HG03521 (cell line): ENCODE measurements around the gene TMED8.
"Not testable (repeated sequence)": the region's sequence is repeated elsewhere in the genome, so short reads cannot be mapped to it uniquely, and the experiment has no call there.

ENCODE experiments used
- ATAC-seq: cut with Tn5 transposase; IDR thresholded peaks from one replicate; pipeline ENCODE4 v1.9.1; 2021; ENCODE audit warnings: mild to moderate bottlenecking, moderate library complexity; ENCODE audit not compliant: unreplicated experiment

TMED8 gene

DNA sequence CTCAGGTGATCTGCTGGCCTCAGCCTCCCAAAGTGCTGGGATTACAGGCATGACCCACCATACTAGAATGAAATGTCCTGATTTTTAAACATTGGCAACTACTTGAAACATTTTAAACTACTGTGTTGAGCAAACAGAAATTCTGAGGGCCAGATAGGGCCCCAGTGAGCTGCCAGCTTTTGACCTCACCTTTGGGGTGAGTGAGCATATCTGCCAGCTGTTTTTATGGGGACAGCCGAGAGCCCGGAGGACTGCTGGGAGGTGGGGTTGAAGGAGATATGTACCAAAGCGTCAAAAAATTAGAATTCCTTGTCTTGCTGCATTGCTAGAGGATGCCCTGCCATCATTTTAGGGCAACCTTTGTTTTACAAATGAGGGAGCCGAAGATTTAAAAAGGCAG lies 53.3 kb downstream of the TMED8 start:
- ATAC-seq, result no peak

DNA sequence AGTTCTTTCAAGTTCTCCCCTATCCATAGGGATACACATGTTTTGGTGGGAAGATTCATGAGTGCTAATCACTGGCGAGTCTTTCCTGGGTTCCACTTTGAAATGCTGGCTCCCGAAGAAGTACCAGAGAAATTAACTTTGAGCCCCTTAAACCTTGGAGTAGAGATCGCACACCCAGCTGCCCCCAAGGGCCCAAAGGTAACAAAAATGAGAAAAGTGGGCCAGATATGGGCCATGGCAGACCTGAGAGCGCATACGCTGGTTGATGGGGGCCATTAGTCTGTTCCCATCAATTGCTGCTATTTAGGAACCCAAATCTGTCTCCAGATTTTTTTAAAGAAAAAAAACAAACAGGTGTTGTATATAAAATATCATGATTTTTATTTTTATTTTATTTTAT lies 53.9 kb downstream of the TMED8 start:
- ATAC-seq, result no peak

DNA sequence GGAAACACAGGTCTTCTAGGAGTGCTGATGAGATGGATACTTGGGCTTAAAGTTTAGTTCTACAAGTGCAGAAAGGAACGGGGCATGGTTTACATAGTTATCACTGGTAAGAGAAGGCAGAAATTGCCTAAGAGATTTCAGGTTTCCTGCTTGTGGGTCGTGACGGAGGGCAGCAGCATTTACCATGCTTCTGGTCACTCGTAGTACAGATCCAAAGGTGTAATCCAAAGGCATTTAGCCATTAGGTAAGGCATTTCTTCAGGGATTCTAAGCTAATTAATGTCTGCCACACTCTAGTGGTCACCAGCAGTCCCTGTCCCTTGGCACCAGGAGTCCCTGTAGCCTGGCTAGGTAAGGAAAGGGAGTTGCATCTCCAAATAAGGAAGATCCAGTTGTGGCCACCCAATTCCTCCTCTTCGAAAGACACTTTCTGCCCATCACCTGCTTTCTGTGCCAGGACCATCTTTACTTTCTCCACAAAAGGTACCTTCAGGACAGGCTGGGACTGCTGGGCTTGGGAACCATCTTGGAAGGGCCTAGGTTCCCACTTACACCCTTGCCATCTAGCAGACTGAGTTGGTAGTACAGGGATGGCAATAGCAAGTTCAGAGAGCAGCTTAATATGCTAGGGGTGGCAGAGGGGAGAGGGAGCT lies 54.5 kb downstream of the TMED8 start:
- no peak for ATAC-seq

DNA sequence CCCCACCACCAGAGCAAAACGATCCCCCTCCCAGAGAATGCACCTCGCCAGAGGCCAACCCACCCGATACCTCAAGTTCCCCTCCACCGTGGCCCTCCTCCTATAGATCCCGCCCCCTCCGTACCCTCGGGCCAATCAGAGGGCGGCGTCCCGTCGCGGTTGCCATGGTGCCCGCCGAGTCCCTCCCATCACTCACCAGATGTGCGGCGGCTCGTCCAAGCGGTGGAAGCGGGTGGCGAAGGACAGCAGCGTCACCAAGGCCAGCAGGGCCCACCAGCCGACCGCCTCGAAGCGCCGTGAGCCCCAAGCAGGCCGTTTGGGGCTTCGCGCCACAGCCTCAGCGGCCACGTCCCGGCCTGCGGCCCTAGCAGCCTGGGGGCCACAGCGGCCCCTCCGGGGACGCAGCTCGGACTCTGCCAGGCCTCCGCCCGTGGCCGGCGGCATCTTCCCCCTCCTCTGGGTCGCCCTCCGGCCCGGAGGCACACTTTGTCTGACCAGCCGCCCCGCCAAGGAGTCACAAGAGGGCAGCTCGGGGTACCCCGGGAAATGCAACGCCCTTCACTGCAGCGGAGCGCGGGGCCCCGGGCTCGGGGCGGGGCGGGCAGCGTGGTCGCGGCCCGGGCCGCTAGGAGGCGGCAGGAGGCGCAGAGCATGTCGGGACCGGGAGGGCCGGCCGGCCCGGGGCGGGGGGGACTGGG lies 56.5 kb downstream of the TMED8 start, which contains the start of gene POMT2:
Gene POMT2 (minus strand): TSS at position 646 of the 698 bp plus-strand sequence. CDS start 202 bp downstream, at position 444.
- peak; percentile 56 for ATAC-seq

DNA sequence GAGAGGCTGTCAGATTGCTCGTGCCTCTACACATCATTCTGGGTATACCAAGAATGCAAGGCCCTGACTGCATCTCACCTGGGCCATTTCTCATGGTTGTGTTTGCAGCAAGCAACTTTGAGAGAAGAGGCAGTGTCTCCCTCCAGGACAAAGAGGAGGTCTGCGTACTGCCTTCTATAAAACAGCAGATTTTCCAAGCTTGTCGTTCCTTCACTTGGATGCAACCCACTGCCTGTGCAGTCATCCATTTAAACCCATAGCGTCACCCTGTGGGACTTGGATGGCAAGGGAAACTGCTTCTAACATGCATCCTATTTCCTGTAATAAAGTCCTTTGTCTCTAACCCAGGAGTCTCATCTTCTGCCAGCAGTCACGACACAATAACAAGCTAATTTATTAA lies 57.5 kb downstream of the TMED8 start:
- no peak for ATAC-seq

DNA sequence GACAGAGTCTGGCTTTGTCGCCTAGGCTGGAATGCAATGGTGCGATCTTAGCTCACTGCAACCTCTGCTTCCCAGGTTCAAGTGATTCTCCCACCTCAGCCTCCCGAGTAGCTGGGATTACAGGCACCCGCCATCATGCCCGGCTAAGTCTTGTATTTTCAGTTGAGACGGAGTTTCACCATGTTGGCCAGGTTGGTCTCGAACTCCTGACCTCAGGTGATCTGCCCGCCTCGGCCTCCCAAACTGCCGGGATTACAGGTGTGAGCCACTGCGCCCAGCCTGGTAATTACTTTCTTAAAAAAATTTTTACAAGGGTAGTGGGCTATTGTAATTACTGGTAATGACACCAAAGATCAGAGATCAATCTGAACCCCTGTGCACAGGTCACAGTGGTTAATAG lies 58.1 kb downstream of the TMED8 start:
- ATAC-seq, result not testable (repeated sequence)

DNA sequence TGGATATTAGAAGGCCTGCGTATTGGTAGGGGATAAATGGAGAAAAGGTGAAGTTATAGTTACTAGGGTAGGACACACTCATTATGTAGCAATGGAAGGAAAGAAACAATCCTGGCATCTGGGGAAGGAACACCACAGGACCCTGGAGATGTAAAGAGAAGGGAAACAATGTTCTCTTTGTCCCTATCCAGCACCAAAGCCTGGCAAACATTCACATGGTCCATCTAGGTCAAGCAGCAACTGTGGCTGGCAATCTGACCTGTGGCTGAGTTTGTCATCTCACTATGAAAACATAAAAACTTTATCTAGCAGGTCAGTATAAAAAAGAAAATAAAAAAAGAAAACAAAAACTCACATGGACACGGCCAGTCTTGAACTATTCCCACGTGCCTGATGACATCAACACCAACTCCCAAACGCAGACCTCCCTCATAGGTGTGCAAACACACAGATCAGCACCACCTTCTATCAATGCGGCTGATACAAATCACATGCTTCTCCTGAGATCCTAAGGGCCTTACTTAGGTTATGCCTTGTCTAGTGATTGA lies 58.8 kb downstream of the TMED8 start:
- ATAC-seq, result no peak

DNA sequence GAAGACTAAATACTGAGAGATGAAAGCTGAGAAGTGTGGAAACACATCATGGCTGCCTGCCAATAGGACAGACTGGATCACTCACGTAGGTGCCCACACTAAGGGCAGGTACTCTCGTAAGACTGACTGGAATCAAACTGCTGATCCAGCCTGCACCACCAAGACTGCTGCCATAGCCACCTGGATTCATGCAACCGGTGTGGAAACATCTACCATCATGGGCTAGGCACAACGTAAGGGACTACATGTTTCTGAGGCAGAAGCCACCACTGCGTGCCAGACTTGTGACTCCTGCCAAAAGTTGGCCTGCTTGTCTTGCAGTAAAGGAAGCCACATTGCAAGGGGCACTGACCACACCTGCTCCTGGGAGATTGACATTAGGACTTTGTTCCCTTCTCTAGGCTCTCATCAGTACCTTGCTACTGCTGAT lies 60.0 kb downstream of the TMED8 start:
- ATAC-seq, result no peak

DNA sequence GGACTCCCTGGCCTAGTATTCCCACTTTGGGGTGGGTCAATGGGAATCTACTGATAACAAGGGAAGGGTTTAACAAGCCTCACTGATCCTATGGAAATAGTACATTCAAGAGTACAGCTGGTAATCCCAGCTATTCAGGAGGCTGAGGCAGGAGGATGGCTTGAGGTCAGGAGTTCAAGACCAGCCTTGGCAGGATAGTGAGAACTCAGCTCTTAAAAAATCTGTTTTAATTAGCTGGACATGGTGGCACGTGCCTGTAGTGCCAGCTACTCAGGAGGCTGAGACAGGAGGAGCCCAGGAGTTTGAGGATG lies 60.7 kb downstream of the TMED8 start:
- no peak for ATAC-seq

DNA sequence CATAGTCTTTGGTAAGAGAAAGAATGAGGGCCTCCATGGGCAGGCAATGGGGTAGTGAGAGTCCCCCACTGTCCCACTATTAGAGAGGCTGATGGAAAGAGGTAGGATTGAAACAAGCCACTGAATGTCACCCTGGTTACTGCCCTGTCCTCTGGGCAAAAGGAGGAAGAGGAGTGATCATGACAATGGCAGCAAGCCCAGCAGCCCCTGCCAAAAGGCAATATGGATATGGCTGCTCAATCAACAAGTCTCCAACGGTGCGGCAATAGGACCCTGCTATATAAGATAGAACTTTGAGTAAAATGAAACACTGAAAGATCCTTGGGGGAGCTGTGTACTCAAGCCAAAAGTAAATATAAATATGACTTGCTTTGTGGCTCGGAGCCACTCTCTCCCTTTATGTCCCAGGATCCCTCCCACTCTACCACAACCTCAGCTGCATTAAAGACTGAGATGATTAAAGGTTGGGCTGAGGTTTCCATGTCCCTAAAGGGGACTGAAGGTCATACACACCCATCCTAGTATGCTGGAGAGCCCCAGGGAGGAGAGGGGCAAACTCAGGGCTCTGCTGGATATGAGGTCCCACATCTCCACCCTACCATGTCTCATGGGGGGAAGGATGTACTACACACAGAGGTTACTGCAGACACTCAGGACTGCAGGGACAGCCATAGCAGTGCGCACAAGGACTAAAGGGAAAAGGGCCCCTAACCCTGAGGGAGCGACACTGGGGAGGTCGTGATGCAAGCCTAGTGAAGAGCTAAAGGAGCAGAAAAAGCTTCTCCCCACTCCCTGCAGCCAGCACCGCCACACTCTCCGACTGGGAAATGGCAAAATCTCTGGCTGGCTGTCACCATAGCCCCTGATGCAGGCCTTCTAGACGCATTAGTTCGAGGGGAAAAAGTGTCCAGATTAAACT lies 62.1 kb downstream of the TMED8 start:
- ATAC-seq, result no peak

DNA sequence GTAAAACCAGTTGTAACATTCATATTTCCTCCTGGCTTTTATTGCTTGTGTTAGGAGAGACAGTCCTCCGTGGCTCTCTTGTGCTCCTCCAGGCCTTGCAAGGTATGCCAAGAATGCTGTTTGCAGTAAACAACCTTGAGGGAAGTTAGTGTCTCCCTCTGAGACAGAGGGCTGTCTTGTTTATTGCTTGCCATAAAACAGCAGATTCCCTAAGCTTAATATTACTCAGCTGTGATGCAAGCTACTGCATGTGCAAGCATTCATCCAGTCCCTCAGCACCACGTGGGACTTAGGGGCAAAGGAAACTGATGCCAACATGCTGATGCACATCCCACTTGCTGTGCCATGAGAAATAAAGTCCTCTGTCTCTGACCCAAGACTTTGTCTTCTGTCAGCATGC lies 62.9 kb downstream of the TMED8 start:
- ATAC-seq, result no peak

DNA sequence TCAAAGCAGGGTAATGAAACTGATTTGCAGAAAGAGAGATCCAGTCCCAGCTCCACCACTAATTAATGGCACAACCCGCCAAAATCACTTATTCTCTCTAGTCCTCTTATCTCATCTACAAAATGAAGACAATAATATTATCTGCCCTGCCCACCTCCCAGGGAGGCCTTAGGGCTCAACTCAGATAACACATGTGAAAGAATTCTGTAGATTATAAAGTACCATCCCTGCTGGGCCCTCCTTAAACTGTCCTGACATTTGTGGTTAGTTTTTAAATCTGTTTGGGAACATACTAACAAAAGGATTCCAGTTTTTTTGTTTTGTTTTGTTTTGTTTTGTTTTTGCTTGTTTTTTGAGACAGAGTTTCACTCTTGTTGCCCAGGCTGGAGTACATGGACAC lies 63.5 kb downstream of the TMED8 start:
- no peak for ATAC-seq

DNA sequence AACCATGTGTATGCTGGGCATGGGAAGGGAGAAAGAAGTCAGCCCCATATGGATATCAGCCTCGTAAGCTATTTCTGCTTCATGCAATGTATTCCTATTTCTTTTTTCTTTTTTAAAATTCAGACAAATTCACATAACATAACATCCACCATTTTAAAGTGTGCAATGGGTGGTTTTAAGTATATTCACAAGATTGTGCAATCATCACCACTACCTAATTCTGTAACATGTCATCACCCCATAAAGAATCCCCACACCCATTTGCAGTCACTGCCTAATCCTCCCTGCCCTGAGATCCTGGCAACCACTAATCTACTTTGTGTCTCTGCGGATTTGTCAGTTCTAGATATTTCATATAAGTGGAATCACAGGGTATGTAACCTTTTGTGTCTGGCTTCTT lies 65.7 kb downstream of the TMED8 start:
- no peak for ATAC-seq

DNA sequence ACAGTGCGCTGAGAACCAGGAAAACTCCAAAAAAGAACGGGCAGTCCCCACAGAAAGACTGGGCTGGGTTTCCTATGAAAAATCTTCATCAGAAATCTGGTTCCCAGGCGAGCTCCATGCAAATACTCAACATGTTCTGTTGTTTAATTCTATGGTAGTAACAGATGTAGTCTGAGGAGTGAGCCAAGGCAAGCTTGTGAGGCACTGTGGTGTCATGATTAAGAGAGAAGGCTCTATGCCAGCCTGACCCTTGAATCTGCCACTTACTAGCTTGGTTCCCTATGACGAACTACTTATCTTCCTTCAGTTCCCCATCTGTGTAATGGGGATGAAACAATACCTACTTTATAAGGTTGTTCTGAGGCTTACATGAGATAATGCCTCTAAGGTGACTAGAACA lies 66.9 kb downstream of the TMED8 start:
- no peak for ATAC-seq

DNA sequence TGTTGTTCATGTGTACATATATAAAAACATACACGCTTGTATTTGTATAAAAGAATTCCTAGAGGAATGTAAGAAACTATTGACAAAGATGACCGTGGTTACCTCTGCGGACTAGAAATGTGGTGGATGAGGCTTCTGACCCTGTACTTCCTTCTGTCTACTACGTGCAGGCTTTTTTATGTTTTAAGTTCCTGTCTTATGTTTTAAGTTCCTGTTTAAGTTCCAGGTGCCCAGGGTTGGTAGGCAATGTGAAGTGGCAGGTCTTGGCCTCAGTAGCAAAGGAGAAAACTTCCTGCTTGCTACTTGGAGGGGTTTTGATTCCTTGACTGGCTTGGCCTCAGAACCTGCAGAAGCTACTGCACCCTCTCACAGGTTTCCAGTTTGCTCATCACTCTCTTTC lies 67.8 kb downstream of the TMED8 start:
- no peak for ATAC-seq

DNA sequence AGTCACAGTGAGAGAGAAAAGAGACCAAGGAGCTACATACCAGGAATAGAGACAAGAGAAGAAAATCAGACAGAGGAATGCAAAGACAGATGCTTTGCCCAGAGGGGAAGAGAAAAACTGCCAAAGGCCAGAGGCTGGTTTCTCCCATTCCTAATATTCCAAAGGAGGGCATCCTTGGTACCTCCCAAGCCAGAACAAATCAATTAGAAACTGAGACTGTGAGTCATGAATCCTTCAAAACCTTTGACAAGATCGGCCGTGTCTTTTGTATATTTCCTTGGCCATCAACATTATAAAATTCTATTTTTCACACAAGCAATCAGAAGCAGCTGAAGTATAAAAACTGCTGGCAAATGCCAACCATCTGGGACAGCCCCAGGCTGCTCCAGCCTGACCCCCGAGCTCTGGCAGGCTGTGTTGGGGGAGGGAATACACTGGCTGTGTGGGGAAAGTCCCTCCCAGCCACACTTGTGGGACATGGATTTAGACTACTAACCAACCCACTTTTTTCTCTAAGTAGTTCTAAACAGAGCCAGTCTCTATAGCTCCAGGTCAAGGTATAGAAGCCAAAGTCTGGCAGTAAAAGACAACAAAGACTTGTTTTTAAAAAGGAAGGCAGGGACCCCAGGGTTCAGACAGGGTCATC lies 69.9 kb downstream of the TMED8 start:
- no peak for ATAC-seq

DNA sequence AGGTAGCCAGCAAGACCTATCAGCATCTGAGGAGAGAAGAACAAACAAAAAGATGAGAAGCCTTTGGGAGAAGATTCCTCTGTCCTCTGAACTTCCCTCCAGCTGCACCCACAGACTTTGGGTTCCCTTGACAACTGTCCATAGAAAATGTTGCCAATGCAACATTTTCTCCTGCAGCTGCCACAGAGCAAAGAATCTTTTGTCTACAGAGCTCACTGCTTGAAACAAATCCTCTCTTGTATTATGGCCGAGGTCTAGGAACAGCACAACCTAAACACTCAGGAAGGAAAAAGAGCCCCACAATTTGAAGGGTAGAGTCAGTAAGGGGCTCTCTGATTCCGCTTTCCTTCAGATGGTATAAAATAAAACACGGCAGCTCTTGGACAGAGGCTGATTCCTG lies 70.5 kb downstream of the TMED8 start:
- ATAC-seq, result no peak

DNA sequence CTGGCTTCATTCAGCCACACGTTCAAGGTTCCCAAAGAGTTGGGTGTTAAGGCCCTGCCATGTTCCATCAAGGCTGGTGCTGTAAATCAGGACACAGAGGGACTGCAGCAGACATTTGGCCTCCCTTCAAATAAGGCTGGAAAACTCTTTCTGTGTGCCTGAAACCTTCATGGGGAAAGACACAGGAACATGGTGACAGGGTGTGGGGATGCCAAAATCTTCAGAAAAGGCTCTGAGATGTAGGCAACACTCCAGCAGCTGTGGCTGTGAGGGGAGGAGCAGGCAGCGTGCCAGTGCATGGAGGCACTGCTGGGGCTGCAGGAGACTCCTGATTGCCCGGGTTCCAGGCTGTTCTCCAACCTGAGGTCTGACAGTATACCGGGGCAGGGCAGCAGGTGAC lies 71.2 kb downstream of the TMED8 start:
- no peak for ATAC-seq

DNA sequence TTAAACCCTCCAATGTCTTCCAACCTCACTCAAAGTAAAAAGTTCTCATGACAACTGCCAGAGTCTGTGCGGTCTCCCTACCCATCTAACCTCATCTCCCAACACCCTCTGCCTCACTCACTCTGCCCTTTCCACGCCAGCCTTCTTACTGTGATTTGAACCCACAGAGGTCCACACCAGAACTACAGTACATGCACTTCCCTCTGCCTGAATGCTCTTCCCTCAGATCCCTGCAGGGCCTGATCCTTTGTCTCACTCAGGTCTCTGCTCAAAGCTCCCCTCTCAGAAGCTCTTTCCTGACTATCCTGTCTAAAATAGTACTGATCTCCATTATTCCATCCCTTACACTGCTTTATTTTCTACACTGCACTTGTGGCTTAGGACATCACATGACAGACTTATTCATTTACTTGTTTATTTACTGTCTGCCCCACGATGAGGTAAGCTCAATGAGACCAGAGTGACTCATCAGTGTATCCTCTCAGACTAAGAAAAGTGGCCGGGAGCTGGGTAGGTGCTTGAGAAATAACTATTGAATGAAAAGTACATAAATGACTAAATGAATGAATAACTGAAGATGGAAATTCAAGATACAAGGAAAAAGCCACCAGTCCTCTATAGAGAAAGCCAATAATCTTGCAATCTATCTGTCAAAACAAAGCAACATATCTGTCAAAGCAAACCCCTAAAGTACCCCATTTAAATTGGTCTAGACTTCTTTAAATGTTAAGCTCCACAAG lies 73.3 kb downstream of the TMED8 start:
- ATAC-seq, result no peak

DNA sequence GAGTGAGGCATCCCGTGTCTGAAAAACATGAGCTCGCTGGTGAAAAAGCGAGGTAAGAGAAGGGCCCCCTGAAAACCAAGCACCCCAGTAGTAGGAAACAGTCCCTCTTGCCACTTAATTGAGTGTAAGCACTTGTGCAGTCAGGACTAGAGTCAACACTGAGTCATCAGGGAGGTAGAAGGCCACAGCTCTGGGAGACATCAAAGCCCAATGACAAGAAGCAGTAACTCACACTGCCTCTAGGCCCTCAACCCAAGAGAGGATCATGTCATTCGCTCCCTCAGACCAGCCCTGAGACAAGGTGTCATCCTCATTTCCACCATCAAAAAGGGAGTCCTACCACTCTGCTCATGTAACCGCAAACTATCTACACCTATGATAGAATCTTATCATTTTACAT lies 74.0 kb downstream of the TMED8 start:
- ATAC-seq, result no peak
